ENCODE measurements around the gene SLCO4A1. TPM values are rescaled to one million over a fixed set of nuclear protein-coding genes. Genes with fewer than 3 reads are reported as not detected.

The SLCO4A1 gene
- total RNA-seq, 4 donors from 2014 or later = 15.9 to 20.2 (median 19.2) TPM

GRCh38 chr20:62701161-62702012, 59.1 kb downstream of the SLCO4A1 start:
- no peak for ATAC-seq
- WGBS, 2 donors (ENCODE audit: low coverage in 1 of 2) = 80% methylated on average over 9 of the region's 24 CpGs; no CpG with 5 or more reads in 1 of the 2 donors
- no peaks in the 10 kb centered on the region for H3K36me3 ChIP-seq

GRCh38 chr20:62702013-62702300, 59.7 kb downstream of the SLCO4A1 start:
- ATAC-seq = no peak
- no peak for TF ChIP-seq CTCF (IDR thresholded peaks at IDR 0.05)
- no peak for TF ChIP-seq EP300 (IDR thresholded peaks at IDR 0.05)
- TF ChIP-seq POLR2A (IDR thresholded peaks at IDR 0.05) = no peak
- TF ChIP-seq POLR2AphosphoS5 (IDR thresholded peaks at IDR 0.05) = no peak
- H3K36me3 ChIP-seq = no peaks in the 10 kb centered on the region
- H3K4me1 ChIP-seq = peaks cover 0 to 20% (median 11%) of the 10 kb centered on the region in 3 donors
- H3K4me3 ChIP-seq = no peak overlapping the region
- no peaks in the 10 kb centered on the region for H3K9me3 ChIP-seq
- WGBS, 2 donors (ENCODE audit: low coverage in 1 of 2) = no CpG with 5 or more reads among the region's 11 CpGs
- H3K27ac ChIP-seq = no peak overlapping the region
- peaks cover under 1% of the 10 kb centered on the region for H3K27me3 ChIP-seq

More at GRCh38 chr20:62701161-62702012, 59.1 kb downstream of the SLCO4A1 start:
- peak in 1 of 2 donors; percentile 17 for TF ChIP-seq POLR2A (IDR thresholded peaks at IDR 0.05)
- TF ChIP-seq POLR2AphosphoS5 (IDR thresholded peaks at IDR 0.05) = no peak
- no peak for TF ChIP-seq EP300 (IDR thresholded peaks at IDR 0.05)
- Histone ChIP-seq H3K4me1 (peaks cover 0 to 20% (median 11%) of the 10 kb centered on the region in 3 donors), H3K9me3 (no peaks in the 10 kb centered on the region), H3K27ac (no peak overlapping the region), H3K27me3 (no peaks in the 10 kb centered on the region), H3K4me3 (no peak overlapping the region)

- no peak for ATAC-seq
- peaks cover 12% of the 10 kb centered on the region for H3K27me3 ChIP-seq
- peak in 2 of 4 experiments; percentile 20 to 30 for TF ChIP-seq CTCF (IDR thresholded peaks at IDR 0.05)
- no peak for TF ChIP-seq POLR2A (IDR thresholded peaks at IDR 0.05)
- no peaks in the 10 kb centered on the region for H3K36me3 ChIP-seq
- WGBS, 2 donors (ENCODE audit: low coverage in 1 of 2) = 65 to 68% methylated on average over 2 to 6 of the region's 25 CpGs
- peaks cover 0 to 22% (median 11%) of the 10 kb centered on the region in 3 donors for H3K4me1 ChIP-seq
- H3K9me3 ChIP-seq = no peaks in the 10 kb centered on the region
- no peak overlapping the region for H3K4me3 ChIP-seq
- peak overlapping the region in 2 of 4 donors; percentile 8 to 19 for H3K27ac ChIP-seq
Observed at GRCh38 chr20:62702895-62703852, 60.9 kb downstream of the SLCO4A1 start.

GRCh38 chr20:62703853-62704228, 61.5 kb downstream of the SLCO4A1 start:
- 60 to 100% methylated on average over 1 to 2 of the region's 5 CpGs for WGBS, 2 donors (ENCODE audit: low coverage in 1 of 2)
- peaks cover 0 to 28% (median 11%) of the 10 kb centered on the region in 3 donors for H3K4me1 ChIP-seq
- no peaks in the 10 kb centered on the region for H3K9me3 ChIP-seq
- H3K27me3 ChIP-seq = peaks cover 19% of the 10 kb centered on the region
- no peak for ATAC-seq
- H3K27ac ChIP-seq = peak overlapping the region in 3 of 4 donors; percentile 8 to 24 (median 19)
- no peak for TF ChIP-seq POLR2AphosphoS5 (IDR thresholded peaks at IDR 0.05)
- TF ChIP-seq POLR2A (IDR thresholded peaks at IDR 0.05) = no peak
- TF ChIP-seq CTCF (IDR thresholded peaks at IDR 0.05) = no peak
- no peak for TF ChIP-seq EP300 (IDR thresholded peaks at IDR 0.05)
- no peak overlapping the region for H3K4me3 ChIP-seq
- H3K36me3 ChIP-seq = no peaks in the 10 kb centered on the region

- Histone ChIP-seq H3K9me3 (no peaks in the 10 kb centered on the region), H3K27me3 (peaks cover 25% of the 10 kb centered on the region), H3K27ac (peak overlapping the region in 3 of 4 donors; percentile 8 to 24 (median 19)), H3K4me1 (peaks cover 0 to 34% (median 11%) of the 10 kb centered on the region in 3 donors), H3K4me3 (no peak overlapping the region), H3K36me3 (no peaks in the 10 kb centered on the region)
- TF ChIP-seq CTCF (IDR thresholded peaks at IDR 0.05) = no peak
- no peak for TF ChIP-seq POLR2AphosphoS5 (IDR thresholded peaks at IDR 0.05)
- TF ChIP-seq POLR2A (IDR thresholded peaks at IDR 0.05) = no peak
- TF ChIP-seq EP300 (IDR thresholded peaks at IDR 0.05) = no peak
- ATAC-seq = peak; percentile 75
- 4 to 11% methylated on average over 9 to 12 of the region's 21 CpGs for WGBS, 2 donors (ENCODE audit: low coverage in 1 of 2)
Observed at GRCh38 chr20:62704341-62704948, 62.1 kb downstream of the SLCO4A1 start.
